GM19372 (cell line): Measurements from ENCODE around the gene PKD2L1.
"Not testable (repeated sequence)": the region's sequence is repeated elsewhere in the genome, so short reads cannot be mapped to it uniquely, and the experiment has no call there.

Source experiments
- ATAC-seq: cut with Tn5 transposase; IDR thresholded peaks from one replicate; pipeline ENCODE4 v1.9.1; 2021; ENCODE audit warnings: mild to moderate bottlenecking, low read depth, moderate library complexity; ENCODE audit not compliant: unreplicated experiment

Gene PKD2L1

DNA sequence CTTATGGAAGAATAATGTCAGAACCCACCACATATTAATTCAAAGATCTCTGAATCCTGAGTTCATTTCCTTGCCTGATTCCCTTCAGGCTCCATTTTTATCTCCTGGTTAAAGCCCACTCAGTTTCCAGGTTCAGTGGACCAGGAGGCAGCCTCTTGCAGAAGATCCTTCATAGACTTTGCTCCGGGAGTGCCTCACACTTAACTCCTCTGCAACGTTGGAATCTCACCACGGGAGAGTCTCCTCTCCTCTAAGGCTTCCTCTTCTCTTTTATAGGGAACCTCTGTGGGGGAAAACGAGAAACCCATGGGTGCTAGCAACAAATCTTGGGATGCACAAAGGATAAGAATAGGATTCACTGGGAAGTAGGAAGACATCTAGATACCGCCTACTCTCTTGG is 41.8 kb downstream of the PKD2L1 start:
- no peak for ATAC-seq

DNA sequence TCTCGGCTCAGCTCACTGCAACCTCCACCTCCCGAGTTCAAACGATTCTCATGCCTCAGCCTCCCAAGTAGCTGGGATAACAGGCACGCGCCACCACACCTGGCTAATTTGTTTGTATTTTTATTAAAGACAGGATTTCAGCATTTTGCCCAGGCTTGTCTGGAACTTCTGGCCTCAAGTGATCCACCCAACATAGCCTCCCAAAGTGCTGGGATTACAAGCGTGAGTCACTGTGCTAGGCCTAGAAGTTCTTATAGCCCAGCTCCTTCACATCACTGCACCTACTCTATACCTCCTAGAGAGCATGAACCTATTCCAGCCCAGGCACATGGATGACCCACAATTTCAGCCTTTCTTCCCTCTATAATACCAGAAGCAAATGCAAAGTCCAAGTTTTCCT is 42.3 kb downstream of the PKD2L1 start:
- no peak for ATAC-seq

GRCh38 chr10:100286051-100287033 is 43.7 kb downstream of the PKD2L1 start, which contains the start of gene BLOC1S2:
Gene BLOC1S2, minus strand, starts transcription at chr10:100286680. Its CDS starts 21 bp downstream, at chr10:100286659.
- peak; percentile 92 for ATAC-seq

DNA sequence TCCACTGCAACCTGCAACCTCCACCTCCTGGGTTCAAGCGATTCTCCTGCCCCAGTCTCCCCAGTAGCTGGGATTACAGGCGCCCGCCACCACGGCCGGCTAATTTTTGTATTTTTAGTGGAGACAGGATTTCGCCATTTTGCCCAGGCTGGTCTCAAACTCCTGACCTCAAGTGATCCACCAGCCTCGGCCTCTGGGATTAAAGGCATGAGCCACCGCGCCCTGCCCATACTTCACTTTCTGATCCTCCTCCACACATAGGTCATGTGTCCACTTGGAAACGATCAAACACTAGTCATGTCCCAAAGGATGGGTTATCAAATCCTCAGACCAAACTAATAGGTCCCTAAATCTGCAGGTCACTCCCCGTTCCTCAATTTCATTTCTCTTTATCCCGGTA is 44.7 kb downstream of the PKD2L1 start:
- ATAC-seq, result not testable (repeated sequence)

DNA sequence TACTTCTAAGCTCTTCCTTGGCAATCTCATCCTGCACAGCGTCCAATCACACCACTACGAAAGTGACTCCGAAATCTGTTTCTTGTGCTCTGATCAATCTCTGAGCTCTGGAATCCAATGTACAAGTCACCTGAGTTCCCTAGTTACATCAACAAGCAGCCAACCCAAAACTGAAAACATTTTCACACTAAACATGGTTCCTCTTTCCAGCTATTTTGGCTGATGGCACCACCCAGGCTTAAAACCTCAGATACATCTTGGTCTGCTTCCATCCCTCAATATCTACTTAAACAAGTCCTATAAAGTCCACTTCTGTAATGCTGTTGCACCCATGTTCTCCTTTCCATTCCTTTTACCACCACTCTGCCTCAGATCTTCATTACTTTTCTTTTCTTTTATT is 47.1 kb downstream of the PKD2L1 start:
- ATAC-seq, result no peak

GRCh38 chr10:100276971-100277370 is 53.1 kb downstream of the PKD2L1 start:
- not testable (repeated sequence) for ATAC-seq

DNA sequence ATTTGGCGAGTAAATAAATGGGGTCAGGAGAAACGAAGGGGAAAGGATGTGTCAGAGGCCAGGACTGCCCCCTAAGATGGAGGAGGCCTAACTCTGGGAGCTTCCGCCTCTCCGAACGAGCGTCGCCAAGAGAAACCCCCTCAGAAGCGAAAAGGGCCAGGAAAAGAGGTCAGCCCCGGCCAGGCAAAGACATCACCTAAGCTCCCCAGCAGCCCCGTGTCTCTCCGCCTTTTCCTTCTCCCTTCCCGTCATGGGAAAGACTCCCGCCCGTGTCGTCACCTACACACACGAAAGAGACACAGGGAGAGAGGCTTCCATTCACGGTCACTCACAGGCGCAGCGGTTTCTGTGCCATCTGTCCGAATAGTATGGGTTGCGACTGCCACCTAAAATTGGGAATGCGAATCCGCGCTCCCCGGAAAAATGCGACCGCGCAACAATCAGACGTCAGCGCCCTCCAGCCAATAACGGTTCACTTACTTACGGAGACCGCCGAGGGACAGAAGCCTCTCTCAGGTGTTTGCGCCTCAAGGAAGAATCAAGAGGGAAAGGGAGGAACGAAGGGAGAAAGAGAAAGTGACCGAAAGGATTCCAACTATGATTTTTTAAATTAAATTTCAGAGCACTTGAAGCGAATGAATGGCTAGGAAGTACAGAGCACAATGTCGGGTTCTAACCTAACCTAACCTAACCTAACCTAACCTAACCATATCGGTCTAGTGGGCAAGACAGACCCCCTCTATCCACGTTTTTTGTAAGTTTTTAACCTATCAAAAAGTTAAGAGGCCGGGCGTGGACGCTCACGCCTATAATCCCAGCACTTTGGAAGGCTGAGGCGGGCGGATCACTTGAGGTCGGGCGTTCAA is 62.6 kb downstream of the PKD2L1 start, which contains the start of gene CWF19L1:
TSS of gene CWF19L1 (minus strand) at position 400 of the 866 bp plus-strand sequence. CDS start at position 355, 45 bp downstream.
- peak; percentile 75 for ATAC-seq

- ATAC-seq, result no peak
These were observed 64.1 kb downstream of the PKD2L1 start for GRCh38 chr10:100265821-100266485.

GRCh38 chr10:100254191-100254590 is 75.8 kb downstream of the PKD2L1 start:
- no peak for ATAC-seq

DNA sequence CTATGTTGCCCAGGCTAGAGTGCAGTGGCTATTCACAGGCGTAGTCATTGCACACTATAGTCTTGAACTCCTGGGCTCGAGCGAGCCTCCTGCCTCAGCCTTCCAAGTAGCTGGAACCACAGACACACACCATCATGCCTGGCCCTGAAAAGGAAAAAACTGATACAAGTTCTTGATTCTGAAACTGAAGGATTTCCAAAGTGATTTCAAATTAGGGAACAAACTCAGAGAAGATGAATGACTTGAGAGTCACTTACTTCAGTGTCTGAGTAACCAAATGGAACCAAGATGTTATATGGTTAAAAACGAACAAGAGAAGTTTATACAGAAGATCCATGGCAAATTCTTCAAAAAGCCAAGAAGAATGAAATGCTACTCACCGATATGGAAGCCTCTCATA is 77.0 kb downstream of the PKD2L1 start:
- no peak for ATAC-seq

DNA sequence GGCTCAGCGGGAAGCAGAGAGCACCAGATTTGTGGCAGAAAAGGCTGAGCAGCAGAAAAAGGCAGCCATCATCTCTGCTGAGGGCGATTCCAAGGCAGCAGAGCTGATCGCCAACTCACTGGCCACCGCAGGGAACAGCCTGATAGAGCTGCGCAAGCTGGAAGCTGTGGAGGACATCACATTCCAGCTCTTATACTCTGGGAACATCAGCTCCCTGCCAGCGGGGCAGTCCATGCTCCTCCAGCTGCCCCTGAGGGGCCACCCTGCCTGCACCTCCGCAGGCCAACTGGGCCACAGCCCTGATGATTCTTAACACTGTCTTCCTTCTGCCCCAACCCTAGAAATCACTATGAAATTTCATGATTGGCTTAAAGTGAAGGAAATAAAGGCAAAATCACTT is 81.2 kb downstream of the PKD2L1 start:
- ATAC-seq, result no peak

DNA sequence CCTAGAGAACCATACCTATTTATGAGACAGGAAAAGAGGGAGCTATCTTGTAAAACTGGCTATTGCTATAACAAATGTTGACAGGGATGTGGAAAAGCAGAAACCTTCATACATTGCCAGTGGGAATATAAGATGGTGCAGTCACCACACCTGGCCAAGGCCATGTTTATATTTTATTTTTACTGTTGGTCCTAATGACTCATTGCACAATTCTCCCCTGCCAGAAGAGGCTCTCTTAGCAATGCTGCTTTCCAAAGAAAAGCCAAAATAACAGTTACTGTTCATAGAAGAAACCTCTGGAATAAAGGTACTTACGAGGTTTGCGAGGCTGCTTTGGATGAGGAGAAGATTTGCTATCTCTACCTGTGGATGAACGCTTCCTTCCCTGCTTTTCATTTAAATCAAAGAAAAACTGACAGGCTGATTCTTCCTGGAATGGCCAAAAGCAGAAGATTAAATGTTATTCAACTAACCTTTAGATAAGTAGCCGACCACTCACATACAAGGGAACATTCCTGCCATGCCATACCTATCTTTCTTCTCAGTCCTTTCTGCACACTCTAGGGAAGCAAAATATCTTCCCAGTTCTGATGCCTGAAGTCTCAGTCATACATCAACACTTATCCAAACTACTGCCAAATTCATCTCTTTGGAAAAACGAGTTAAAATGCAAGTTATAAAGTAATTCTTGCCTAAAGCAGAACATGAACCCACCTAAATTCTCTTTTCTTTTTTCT is 84.4 kb downstream of the PKD2L1 start:
- no peak for ATAC-seq

DNA sequence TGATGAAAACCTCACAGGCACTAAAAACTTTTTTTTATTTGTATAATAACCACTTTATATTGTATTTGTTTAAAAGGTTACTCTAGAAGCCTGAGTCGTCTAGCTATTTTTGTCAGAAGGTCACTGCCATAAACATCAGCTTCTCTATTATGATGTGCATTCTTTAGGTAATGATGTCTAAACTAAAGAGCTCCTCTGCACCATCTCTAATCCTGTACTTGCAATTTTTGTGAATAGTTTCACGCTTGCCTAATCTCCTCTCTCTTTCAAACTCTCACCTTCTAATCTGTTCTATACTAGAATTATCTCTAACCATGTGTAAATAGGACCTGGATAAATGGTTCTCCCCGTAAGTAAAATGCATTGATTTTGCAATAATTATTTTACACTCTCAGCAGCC is 90.2 kb downstream of the PKD2L1 start:
- no peak for ATAC-seq

- no peak for ATAC-seq
These were observed 91.6 kb downstream of the PKD2L1 start for GRCh38 chr10:100238429-100238828.
